Chondrocyte (in vitro differentiated cells): Measurements from ENCODE around the gene DDT. TPM values are rescaled to one million over a fixed set of nuclear protein-coding genes. Genes with fewer than 3 reads are reported as not detected.

Experiments used
- DNase-seq: peaks from one replicate; pipeline ENCODE4 v3.0.0; 2021; ENCODE audit warnings: mixed read lengths, low spot score
- H3K27ac Mint-ChIP-seq: one replicate; pipeline ENCODE4 v1.8.0; 2021; ENCODE audit warnings: mild to moderate bottlenecking, moderate library complexity, mixed read lengths; ENCODE audit not compliant: unreplicated experiment
- H3K27me3 Mint-ChIP-seq: 2 replicates; pipeline ENCODE4 v1.8.0; 2021; ENCODE audit warnings: low read depth, mixed read lengths
- H3K36me3 Mint-ChIP-seq: 2 replicates; pipeline ENCODE4 v1.8.0; 2021; ENCODE audit warnings: low read depth, mixed read lengths
- H3K4me1 Mint-ChIP-seq: 2 replicates; pipeline ENCODE4 v1.8.0; 2021; ENCODE audit warnings: low read depth, mild to moderate bottlenecking, mixed read lengths
- H3K4me3 Mint-ChIP-seq: one replicate; pipeline ENCODE4 v1.8.0; 2021; ENCODE audit warnings: mild to moderate bottlenecking, moderate library complexity, mixed read lengths; ENCODE audit not compliant: unreplicated experiment
- H3K9me3 Mint-ChIP-seq: 2 replicates; pipeline ENCODE4 v1.8.0; 2021; ENCODE audit warnings: low read depth, mixed read lengths
- total RNA-seq: library from RNA; stranded (reverse); gene quantifications from 3 replicates; pipeline ENCODE4 v1.2.1, GENCODE V29; 2021
- TF ChIP-seq, protein P1 (sequence below): fragments of 200-600 bp; sonication (generic); IDR thresholded peaks from 2 replicates; pipeline ENCODE4 v1.5.0; 2021; ENCODE audit warnings: antibody characterized with exemption, mild to moderate bottlenecking, moderate library complexity

The DDT gene
- total RNA-seq, 1 donor from 2014 or later, result 93.1 TPM

DNA sequence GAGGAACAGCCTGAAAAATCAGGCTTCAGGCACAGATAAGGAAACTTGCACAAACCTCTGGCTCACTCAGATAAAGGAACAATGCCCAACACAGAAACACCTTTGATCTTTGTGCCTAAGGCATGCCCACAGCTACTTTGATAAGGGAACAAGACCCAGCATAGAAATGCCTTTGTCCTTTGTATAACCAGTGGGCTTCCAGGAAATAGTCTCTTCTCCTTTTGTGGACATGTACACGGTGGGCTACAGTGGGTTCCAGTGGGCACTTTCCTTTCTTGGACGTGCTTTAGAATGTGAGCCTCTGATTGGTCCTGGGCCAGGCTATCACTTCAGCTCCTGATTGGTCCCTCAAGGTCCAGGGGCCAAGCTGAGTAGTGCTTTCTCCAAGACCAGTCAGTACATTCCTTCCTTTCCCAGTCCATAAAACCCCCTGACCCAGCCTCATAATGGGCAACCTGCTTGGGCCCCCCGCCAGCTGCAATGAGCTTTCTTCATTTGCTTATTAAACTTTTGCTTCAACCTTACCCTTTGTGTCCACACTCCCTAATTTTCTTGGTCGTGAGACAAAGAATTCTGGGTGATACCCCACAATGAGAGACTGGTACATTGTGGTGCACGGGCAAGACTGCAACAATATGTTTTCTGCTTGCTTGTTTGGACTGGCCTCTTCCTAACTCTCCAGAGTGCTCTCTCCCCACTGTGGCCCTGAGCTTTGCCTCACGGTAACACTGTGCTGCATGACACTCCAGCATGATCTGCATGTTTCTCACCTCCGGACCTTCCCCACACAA lies 35.2 kb upstream of the DDT start:
- Mint-ChIP-seq H3K4me1 (peaks cover 15% of the 10 kb centered on the region), H3K27me3 (no peaks in the 10 kb centered on the region), H3K4me3 (no peak overlapping the region), H3K27ac (no peak overlapping the region), H3K9me3 (no peaks in the 10 kb centered on the region), H3K36me3 (no peaks in the 10 kb centered on the region)
- TF ChIP-seq, protein P1, sequence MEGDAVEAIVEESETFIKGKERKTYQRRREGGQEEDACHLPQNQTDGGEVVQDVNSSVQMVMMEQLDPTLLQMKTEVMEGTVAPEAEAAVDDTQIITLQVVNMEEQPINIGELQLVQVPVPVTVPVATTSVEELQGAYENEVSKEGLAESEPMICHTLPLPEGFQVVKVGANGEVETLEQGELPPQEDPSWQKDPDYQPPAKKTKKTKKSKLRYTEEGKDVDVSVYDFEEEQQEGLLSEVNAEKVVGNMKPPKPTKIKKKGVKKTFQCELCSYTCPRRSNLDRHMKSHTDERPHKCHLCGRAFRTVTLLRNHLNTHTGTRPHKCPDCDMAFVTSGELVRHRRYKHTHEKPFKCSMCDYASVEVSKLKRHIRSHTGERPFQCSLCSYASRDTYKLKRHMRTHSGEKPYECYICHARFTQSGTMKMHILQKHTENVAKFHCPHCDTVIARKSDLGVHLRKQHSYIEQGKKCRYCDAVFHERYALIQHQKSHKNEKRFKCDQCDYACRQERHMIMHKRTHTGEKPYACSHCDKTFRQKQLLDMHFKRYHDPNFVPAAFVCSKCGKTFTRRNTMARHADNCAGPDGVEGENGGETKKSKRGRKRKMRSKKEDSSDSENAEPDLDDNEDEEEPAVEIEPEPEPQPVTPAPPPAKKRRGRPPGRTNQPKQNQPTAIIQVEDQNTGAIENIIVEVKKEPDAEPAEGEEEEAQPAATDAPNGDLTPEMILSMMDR, result no peak
- no peak for DNase-seq

DNA sequence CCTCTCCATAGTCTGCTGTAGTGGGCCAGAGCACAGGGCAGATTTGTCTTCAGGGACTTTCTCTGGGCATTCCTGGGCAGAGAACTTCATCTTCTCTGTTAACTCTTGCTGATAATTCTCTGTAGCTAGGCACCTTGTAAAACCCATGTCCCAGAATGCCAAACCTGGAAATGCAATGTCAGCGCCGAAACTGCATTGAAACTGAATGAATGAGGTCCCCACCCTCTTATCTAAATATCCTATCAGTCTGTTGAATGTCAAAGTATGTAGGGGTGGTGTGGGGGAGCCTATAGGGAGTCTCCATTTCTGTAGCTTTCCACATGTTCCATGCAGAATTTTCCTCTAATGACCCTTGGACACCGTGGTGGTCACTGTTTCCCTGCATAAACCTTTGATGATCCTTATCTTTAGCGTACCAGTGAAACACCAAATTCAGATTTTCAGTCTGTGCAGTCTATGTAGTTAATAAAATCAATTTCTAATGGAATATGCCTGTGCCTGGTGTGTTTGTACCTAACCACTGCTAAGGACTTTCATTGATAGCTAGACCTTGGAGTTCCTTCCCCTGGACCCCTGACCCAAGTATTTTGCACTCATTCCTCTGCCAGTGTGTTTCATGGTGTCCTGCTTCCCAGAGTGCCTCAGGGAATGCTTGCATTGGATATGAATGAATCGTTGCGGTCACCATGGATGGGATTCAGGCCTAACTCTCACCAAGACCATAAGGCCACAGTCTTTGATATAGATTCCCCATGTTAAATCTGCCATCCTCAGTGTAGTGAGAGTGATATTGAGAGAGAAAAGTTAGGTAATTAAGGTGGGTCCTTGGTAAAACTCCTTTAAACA lies 34.4 kb upstream of the DDT start:
- no peaks in the 10 kb centered on the region for H3K9me3 Mint-ChIP-seq
- DNase-seq, result no peak
- TF ChIP-seq, protein P1, result no peak
- H3K4me1 Mint-ChIP-seq, result peaks cover 13% of the 10 kb centered on the region
- no peak overlapping the region for H3K27ac Mint-ChIP-seq
- H3K27me3 Mint-ChIP-seq, result no peaks in the 10 kb centered on the region
- H3K36me3 Mint-ChIP-seq, result no peaks in the 10 kb centered on the region
- H3K4me3 Mint-ChIP-seq, result no peak overlapping the region

DNA sequence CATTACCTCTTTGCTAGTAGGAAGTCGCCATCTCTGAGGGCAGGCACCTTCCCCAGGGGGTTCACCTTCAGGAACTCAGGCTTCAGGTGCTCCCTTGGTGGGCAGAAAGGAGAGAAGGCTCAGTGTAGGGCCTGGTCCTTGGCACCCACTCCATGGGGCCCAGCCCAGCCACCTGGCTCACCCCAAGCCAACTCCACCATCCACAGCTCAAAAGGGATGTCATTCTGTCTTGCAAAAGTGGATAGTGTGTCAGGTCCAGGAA lies 33.7 kb upstream of the DDT start:
- no peak for DNase-seq
- Mint-ChIP-seq H3K4me1 (peaks cover 10% of the 10 kb centered on the region), H3K9me3 (no peaks in the 10 kb centered on the region), H3K36me3 (no peaks in the 10 kb centered on the region), H3K27ac (no peak overlapping the region), H3K4me3 (no peak overlapping the region), H3K27me3 (no peaks in the 10 kb centered on the region)
- TF ChIP-seq, protein P1, result no peak

DNA sequence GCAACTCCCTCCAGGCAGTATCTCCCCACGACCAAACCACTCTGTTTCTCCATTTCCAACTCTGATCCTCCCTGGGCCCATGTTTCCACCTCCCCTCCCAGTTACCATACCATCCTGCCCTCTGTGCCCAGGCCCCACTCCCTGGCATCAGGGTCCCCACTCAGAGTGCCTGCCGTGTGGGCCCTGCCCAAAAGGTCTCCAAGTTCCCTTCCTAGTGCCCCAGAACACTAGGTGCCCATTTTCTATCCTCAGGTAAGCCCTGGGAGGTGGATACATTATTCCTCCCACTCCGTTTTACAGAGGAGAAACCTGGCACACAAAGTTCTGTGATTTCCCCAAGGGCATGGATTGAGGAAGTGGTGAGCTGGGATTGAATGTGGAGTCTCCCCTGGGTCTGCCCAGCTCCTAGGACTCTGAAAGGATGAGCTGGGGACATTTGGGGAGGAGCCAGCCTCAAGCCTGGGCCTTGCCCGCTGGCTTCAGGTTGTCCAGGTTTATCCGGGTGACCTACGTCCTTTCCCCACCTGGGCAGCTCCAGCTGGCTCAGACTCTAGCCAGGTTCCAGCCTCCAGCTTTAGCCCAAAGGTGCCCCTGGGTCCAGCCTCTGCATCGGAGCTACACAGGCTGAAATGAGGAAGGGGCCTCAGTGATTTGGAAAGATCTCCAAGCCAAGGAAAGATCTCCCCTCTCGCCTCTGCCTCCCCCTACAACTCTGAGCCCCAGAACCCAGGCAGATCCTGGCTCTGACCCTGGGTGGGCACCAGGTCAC lies 33.2 kb upstream of the DDT start:
- Mint-ChIP-seq H3K27ac (no peak overlapping the region), H3K36me3 (no peaks in the 10 kb centered on the region), H3K9me3 (no peaks in the 10 kb centered on the region), H3K27me3 (no peaks in the 10 kb centered on the region), H3K4me1 (peaks cover 7% of the 10 kb centered on the region), H3K4me3 (no peak overlapping the region)
- TF ChIP-seq, protein P1, result no peak
- no peak for DNase-seq

DNA sequence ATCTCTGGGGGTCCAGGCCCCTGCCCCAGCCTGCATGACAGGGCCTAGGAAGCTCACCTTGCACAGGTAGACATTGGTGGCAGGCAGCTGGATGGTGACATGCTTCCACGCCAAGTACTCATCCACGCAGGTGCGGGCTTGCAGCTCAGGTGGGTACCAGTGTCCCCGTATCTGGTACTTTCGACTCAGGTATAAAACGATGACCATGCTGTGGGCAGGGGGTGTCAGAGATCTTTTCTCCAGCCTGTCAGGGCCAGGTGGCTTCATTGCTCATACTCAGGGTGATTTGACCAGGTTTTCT lies 32.6 kb upstream of the DDT start:
- Mint-ChIP-seq H3K36me3 (no peaks in the 10 kb centered on the region), H3K27ac (no peak overlapping the region), H3K4me3 (no peak overlapping the region), H3K27me3 (no peaks in the 10 kb centered on the region), H3K4me1 (peaks cover 3% of the 10 kb centered on the region), H3K9me3 (no peaks in the 10 kb centered on the region)
- TF ChIP-seq, protein P1, result no peak
- DNase-seq, result no peak
